Nucleus accumbens (tissue), 56 donors: ENCODE data around the gene LRRC19.
A peak's percentile ranks its signal among the peaks of the same experiment; 100 is the strongest.

Experiments used
- DNase-seq, 56 donors: peaks; one replicate each; lab custom pipeline; 2025; lab: John Stamatoyannopoulos, UW

Gene LRRC19

DNA sequence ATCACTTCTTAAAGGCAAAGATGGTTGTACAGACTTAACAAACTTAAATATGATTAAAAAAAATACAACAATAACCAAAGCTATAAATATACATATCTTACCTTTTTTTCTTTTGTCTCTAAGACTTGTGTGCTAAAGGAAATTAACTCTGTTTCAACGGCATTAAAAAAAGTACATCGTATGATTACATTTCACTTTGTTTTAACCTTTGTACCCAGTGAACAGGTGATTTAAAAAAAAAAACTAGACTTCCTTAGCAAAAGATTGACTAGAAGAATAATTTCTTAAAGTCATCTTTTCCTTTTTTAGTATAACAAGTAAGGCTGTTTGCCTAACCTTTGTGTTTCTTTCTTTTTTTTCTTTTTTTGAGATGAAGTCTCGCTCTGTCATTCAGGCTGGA is at the start of gene LRRC19:
TSS of gene LRRC19 (minus strand) at position 182 of the 400 bp plus-strand sequence. CDS start 5,978 bp downstream, outside the sequence.
- DNase-seq: no peak

DNA sequence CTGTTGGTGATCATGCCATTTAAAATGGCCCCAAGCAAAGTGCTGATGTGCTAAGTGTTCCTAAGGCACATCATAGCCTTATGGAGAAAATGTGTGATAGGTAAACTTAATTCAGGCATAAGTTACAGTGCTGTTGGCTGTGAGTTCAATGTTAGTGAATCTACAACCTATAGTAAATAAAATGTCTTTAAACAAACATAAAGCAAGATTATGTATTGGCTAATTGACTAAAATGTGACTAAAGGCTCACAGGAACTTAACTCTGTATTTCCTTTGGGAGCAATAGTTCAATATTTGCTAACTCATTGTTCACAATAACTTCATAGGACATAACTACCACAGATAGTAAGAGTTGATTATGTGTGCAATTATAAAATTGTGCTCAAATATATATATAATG is 49.4 kb upstream of the LRRC19 start:
- no peak for DNase-seq

DNA sequence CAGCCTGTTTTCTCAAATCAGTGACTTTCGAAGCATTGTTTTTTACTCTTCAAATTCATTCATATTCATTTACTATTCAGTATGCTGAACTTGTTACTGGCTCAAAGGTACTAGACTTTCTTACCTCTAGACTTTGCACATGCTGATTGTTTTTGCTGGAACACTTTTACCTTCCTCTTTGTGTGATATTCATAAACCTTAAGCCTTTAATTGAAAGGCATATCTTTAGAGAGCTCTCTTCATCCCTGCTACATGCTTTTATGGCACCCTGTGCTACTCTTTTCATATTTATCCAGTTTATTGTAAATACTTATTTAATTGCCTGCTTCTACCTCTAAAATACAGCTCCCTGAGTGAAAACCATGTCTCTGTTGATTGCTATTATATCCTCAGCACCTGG is 48.7 kb upstream of the LRRC19 start:
- DNase-seq: no peak

GRCh38 chr9:27053369-27054022 is 48.0 kb upstream of the LRRC19 start:
- DNase-seq: no peak

- DNase-seq: no peak
Observed at GRCh38 chr9:27047136-27047535, 41.7 kb upstream of the LRRC19 start.

DNA sequence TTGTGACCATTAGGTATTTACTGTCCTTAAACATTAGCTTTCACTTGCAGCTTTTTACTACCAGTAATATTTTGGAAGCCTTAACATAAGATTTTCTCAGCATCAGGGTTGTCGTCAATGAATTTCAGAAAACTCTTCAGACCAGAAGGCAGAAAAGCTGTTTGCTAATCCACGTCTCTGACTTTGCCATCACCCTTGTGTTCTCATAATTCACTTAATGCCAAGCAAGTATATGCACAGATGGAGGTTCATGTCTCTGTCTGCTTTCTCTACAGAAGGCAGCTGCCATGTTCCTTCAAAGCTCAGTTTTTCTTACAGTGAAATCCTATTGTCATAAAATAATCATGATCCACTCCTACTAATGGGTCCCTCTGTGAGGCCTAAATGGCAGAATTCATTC is 37.7 kb upstream of the LRRC19 start:
- no peak for DNase-seq

DNA sequence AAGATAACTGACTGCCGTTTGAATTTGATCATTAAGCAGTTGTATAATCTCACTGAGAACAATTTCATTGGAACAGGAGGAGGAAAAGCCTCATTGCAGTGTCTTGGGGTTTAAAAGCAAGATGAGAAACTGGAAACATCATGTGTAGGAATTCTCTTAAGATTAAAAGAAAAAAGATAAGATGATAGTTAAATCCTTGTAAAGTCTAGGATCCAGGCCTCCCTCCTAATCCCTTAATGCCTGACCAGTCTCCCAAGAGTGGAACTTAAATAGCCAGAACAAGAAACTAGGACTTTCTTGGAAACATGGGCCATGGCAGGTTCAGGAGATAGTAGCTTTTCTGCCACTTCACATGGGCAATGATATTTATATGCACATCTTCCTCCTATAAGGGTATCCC is 37.0 kb upstream of the LRRC19 start:
- DNase-seq: no peak

DNA sequence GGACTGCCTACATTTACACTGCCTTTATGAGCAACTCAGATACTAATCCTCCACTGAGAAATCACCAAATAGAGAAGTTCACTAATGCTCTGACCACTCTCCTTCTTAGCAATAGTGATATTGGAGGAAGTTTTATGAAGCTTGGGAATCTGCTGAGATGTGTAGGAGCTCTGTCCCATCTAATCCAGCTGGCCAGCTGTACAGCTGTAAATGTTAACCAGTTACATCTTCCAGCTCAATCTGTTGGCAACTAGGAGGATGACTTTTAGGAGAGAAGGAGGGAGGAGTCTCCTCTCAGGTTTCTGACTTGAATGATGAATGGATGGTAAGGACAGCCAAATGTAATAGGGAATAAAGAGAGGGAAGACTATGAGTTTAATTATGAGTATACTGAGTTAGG is 36.3 kb upstream of the LRRC19 start:
- no peak for DNase-seq

- no peak for DNase-seq
Observed at GRCh38 chr9:27037499-27037898, 32.0 kb upstream of the LRRC19 start.

DNA sequence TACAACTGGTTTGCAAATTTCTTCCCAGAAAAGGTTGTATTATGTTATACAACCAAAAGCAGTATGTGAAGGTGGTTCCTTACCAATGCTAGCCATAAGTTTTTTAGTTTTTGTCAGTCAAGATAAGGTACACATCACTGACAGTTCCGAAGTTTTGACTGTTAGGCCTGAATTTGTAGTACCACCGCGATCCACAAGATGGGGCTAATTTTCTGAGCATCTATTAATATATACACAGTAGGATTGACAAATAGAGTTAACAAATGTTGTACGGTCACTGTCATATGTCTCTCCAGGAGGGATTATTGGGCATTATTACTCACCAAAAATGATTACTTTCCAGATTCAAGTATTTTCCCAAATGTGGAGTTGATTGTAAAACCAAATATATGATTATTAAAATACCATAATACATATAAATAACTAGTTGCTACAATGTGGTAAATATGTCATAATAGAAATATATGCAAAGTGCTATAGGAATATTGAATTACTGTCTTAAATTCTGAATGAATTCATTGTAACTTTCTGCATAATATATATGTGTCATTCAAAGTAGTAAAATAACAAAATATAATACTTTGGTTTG is 28.4 kb upstream of the LRRC19 start:
- DNase-seq: peak in 22 of 56 donors; percentile 0 to 77 (median 12)

DNA sequence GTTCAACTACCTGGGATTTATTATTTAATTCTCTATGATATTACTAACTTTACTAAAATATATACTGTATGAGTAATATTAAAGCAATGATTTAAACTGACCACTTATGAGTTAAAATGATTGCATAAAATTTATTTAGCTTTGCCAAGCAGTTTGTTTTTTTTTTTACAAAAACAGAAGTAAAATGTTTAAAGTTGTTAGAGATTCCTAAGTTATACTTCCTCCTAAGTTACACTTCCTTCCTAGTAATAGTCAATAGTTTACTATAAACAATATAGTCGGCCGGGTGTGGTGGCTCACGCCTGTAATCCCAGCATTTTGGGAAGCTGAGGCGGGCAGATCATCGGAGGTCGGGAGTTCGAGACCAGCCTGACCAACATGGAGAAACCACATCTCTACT is 23.7 kb upstream of the LRRC19 start:
- no peak for DNase-seq

GRCh38 chr9:27022920-27023319 is 17.4 kb upstream of the LRRC19 start:
- DNase-seq: no peak

- DNase-seq: no peak
Observed at GRCh38 chr9:27019589-27019988, 14.1 kb upstream of the LRRC19 start.

DNA sequence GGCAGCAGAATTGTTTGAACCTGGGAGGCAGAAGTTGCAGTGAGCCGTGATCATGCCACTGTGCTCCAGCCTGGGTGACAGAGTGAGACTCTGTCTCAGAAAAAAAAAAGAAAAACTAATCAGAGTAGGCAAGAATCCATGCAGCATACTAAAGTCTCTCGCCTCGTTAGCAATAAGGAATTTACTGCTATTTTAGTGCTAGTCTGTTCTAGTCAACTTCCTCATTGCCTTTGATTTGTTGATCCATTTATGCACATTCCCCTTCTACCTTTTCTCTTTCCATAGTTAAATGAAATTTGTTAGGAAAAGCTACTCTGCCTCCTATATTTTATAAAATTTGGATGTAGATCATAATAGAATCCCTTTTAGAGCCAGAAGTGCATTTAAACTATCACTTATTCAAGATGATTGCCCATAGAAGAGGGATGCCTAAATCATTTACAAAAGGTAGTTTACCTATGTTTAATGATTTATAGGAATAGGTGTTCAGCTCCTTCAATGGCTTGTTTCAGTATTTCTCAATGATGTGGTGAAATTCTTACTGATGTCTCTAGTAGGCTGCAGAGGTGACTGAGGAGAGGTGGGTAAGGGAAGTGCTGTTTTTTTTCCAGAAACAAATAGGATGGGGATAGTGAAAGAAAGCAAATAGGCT is 1.9 kb downstream of the LRRC19 start:
- DNase-seq: no peak

GRCh38 chr9:26995810-26996209 is 9.7 kb downstream of the LRRC19 start:
- DNase-seq: no peak

- DNase-seq: no peak
Observed at GRCh38 chr9:26983340-26983739, 22.1 kb downstream of the LRRC19 start.

DNA sequence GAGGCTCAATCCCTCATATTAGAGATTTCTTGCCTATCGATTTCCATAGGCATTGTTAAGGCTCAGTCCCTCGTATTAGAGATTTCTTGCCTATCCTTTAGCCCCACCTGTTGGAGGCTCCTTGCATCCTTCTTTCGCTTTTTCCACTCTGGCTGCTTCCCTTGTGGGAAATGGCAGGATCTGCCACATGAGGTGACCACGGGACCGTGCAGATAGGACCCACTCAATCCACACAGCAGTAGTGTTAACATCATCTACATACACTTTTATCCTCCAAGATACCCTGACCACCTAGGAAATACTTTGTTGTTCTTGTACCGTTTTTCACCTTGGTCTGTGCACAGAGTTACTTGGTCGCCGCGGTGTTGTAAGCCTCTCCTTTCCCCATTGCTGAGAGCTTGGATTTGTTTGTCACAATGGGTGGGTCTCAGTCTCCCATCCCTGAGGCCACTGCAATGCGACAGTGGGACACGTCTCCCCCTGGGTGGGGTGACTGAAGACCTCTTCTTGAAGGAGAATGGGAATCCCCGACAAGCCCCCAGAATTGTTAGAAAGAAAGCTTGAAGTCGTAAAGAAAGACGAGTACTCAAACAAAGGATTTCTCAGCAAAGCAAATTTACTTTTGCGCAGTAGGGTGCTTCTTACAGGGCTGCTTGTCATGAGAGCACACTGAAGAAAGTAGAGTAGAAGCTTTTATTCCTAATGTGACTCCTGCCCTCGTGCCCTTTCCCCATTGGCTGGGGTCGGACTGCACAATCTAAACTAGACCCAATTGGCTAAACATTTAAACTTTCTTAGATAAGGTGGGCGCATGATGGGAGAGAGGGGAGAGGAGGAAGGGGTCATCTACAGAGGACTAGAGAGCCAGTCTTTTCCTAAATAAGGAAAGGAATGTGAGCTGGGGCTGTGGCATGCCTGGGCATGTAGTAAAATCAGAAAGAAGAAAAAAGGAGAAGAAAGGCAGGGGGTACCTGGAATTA is 29.5 kb downstream of the LRRC19 start:
- peak in 2 of 56 donors; percentile 1 to 9 for DNase-seq

- DNase-seq: no peak
Observed at GRCh38 chr9:26974927-26975326, 30.5 kb downstream of the LRRC19 start.

GRCh38 chr9:26973989-26974388 is 31.5 kb downstream of the LRRC19 start:
- DNase-seq: no peak

DNA sequence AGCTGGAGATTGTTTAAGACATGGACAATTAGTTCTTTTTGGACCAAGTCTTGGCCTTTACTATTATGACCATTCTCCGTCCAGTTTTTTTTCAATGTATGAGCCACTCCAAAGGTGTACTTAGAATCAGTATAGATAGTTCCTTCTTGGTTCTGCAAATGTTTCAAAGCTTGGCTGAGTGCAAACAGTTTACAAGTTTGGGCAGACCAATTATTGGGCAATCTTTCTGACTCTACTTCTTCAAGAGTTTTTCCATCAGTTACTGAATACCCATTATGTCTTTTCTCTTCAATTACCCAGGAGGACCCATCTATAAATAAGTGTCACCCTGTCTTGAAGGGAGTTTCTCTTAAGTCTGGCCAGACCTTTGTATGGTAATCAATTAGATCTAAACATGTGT is 33.8 kb downstream of the LRRC19 start:
- no peak for DNase-seq

DNA sequence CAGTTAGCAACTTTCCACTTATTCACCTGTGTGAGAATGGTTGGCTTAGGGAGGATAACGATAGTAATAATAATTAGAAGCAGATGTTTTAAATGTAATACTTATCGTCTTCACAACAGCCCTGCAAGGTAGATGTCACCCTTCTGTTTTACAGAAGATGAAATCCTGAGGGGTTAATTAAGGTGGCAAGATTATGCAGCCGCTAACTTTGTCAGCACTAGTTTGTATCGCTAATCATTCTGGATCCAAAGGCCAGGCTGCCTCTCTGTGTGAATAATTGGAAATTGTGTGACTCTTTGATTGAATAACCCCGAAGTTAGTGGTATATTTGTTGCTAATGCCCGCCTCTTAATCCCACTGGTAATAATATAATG is 48.6 kb downstream of the LRRC19 start:
- DNase-seq: peak in 1 of 56 donors; percentile 29
